Thyroid gland (tissue), 4 donors: ENCODE data around the gene PIGU. TPM values are rescaled to one million over a fixed set of nuclear protein-coding genes. Genes with fewer than 3 reads are reported as not detected.

ENCODE experiments used
- DNase-seq, 2 donors: peaks; one replicate each; pipeline ENCODE4 v3.0.0-alpha.2; 2019
- H3K27ac ChIP-seq, 3 donors: fragments of 200-600 bp; sonication (generic); 1 replicate in 2 of 3; 2 replicates in 1 of 3; pipeline ENCODE4 v1.5.1; 2016 to 2019; ENCODE audit warnings: mild to moderate bottlenecking in 1 of 3, moderate library complexity in 1 of 3
- H3K27me3 ChIP-seq: fragments of 200-600 bp; sonication (generic); one replicate; pipeline ENCODE4 v1.5.1; 2019
- H3K36me3 ChIP-seq, 2 donors: fragments of 200-600 bp; sonication (generic); one replicate each; pipeline ENCODE4 v1.5.1; 2016 to 2019
- H3K4me1 ChIP-seq, 2 donors: fragments of 200-600 bp; sonication (generic); one replicate each; pipeline ENCODE4 v1.5.1; 2017 to 2019
- H3K4me3 ChIP-seq, 3 donors: fragments of 200-600 bp; sonication (generic); replicated peaks in 1 of 3; 1 replicate in 2 of 3; 2 replicates in 1 of 3; pipeline ENCODE4 v1.5.1; 2016; ENCODE audit warnings: mild to moderate bottlenecking in 1 of 3
- H3K9me3 ChIP-seq: fragments of 200-600 bp; sonication (generic); one replicate; pipeline ENCODE4 v1.5.1; 2017
- POLR2A ChIP-seq, 2 donors: fragments of 450-650 bp; IDR thresholded peaks; one replicate each; pipeline ENCODE4 v1.6.1; 2017; ENCODE audit warnings: antibody characterized with exemption in 2 of 2, mild to moderate bottlenecking in 2 of 2, moderate library complexity in 1 of 2
- WGBS, 2 donors: methylation state at CpG; one replicate each; pipeline ENCODE4 v1.1.5; 2017; 5-methylcytosine and 5-hydroxymethylcytosine counted together
- intact Hi-C: fragments of 100-400 bp; cut with DNase I; formaldehyde crosslinking; loops from one replicate; pipeline ENCODE4 v1.15.1; 2023
- total RNA-seq, 4 donors: library from RNA; depleted of rRNA; stranded (reverse); fragments of >200 nt; gene quantifications; one replicate each; pipeline ENCODE4 v1.2.3, GENCODE V29; 2016
- TF ChIP-seq, protein P1 (sequence below), 6 experiments: fragments of 200-600 bp in 3 of 6; fragments of 450-650 bp in 3 of 6; sonication (generic) in 3 of 6; IDR thresholded peaks; one replicate each; pipeline ENCODE4 v1.5.1; 2016 to 2019; ENCODE audit warnings: antibody characterized with exemption in 6 of 6, mild to moderate bottlenecking in 2 of 6, inconsistent platforms in 1 of 6, moderate library complexity in 1 of 6

Gene PIGU
- total RNA-seq, 4 donors from 2014 or later, result 12.1 to 25.8 (median 18.0) TPM

- no peak for DNase-seq
- Histone ChIP-seq H3K4me1 (no peaks in the 10 kb centered on the region), H3K36me3 (peaks cover 56 to 60% of the 10 kb centered on the region in 2 donors), H3K27me3 (no peaks in the 10 kb centered on the region), H3K4me3 (no peak overlapping the region), H3K9me3 (no peaks in the 10 kb centered on the region), H3K27ac (no peak overlapping the region)
- TF ChIP-seq, protein P1, sequence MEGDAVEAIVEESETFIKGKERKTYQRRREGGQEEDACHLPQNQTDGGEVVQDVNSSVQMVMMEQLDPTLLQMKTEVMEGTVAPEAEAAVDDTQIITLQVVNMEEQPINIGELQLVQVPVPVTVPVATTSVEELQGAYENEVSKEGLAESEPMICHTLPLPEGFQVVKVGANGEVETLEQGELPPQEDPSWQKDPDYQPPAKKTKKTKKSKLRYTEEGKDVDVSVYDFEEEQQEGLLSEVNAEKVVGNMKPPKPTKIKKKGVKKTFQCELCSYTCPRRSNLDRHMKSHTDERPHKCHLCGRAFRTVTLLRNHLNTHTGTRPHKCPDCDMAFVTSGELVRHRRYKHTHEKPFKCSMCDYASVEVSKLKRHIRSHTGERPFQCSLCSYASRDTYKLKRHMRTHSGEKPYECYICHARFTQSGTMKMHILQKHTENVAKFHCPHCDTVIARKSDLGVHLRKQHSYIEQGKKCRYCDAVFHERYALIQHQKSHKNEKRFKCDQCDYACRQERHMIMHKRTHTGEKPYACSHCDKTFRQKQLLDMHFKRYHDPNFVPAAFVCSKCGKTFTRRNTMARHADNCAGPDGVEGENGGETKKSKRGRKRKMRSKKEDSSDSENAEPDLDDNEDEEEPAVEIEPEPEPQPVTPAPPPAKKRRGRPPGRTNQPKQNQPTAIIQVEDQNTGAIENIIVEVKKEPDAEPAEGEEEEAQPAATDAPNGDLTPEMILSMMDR (IDR thresholded peaks at IDR 0.05), result no peak
- no peak for TF ChIP-seq POLR2A (IDR thresholded peaks at IDR 0.05)
- 100% methylated on average over 2 of the region's 2 CpGs for WGBS, 2 donors
- intact Hi-C loops, result loop anchor here (10.0 kb wide), 1 partner anchor 221 kb away; no protein-coding TSS in a partner anchor
Observed at GRCh38 chr20:34535857-34536256, 141.0 kb downstream of the PIGU start.

GRCh38 chr20:34535301-34535840, 141.5 kb downstream of the PIGU start:
- no peaks in the 10 kb centered on the region for H3K4me1 ChIP-seq
- H3K27me3 ChIP-seq, result no peaks in the 10 kb centered on the region
- H3K27ac ChIP-seq, result no peak overlapping the region
- 95 to 96% methylated on average over 15 of the region's 15 CpGs for WGBS, 2 donors
- intact Hi-C loops, result loop anchor here (10.0 kb wide), 1 partner anchor 221 kb away; no protein-coding TSS in a partner anchor
- peaks cover 51 to 60% of the 10 kb centered on the region in 2 donors for H3K36me3 ChIP-seq
- H3K4me3 ChIP-seq, result no peak overlapping the region
- no peaks in the 10 kb centered on the region for H3K9me3 ChIP-seq
- DNase-seq, result no peak
- TF ChIP-seq, protein P1 (IDR thresholded peaks at IDR 0.05), result no peak
- TF ChIP-seq POLR2A (IDR thresholded peaks at IDR 0.05), result no peak

DNA sequence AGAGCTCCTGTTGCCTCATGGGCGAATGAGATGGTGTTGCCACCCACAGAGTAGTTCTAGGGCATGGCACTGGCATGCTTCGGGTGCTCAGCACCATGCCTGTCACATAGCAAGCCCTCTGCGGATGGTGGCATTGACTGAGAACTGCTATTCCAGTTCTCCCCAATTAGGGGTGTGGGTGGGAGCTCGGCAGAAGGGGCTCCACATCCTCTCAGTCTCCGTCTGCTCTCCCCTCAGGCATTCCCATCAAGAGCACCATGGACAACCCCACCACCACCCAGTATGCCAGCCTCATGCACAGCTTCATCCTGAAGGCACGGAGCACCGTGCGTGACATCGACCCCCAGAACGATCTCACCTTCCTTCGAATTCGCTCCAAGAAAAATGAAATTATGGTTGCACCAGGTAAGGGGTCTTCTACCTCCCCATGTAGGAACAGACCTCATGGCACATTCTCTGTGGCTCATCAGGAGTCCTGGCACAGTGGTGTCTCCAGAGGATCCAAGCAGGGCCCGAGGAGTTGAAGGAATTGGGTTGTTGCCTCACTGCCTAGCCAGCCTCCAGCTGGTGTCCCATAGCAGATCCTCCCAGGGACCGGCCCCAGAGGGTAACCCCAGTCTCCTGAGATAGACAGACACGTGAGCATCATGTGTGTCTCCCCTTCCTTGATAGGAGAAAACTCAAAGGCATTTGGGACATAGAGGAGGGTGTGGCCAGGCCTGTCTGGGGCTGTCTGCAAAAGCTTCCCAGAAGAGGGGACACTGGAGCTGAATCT, 142.3 kb downstream of the PIGU start:
- intact Hi-C loops, result loop anchor here (10.0 kb wide), 1 partner anchor 220 kb away; no protein-coding TSS in a partner anchor
- peaks cover 48 to 59% of the 10 kb centered on the region in 2 donors for H3K36me3 ChIP-seq
- DNase-seq, result no peak
- H3K27ac ChIP-seq, result no peak overlapping the region
- peaks cover 0 to 6% of the 10 kb centered on the region in 2 donors for H3K4me1 ChIP-seq
- H3K9me3 ChIP-seq, result no peaks in the 10 kb centered on the region
- no peak overlapping the region for H3K4me3 ChIP-seq
- 88 to 91% methylated on average over 13 to 15 of the region's 15 CpGs for WGBS, 2 donors
- TF ChIP-seq POLR2A (IDR thresholded peaks at IDR 0.05), result no peak
- TF ChIP-seq, protein P1 (IDR thresholded peaks at IDR 0.05), result no peak
- H3K27me3 ChIP-seq, result no peaks in the 10 kb centered on the region

DNA sequence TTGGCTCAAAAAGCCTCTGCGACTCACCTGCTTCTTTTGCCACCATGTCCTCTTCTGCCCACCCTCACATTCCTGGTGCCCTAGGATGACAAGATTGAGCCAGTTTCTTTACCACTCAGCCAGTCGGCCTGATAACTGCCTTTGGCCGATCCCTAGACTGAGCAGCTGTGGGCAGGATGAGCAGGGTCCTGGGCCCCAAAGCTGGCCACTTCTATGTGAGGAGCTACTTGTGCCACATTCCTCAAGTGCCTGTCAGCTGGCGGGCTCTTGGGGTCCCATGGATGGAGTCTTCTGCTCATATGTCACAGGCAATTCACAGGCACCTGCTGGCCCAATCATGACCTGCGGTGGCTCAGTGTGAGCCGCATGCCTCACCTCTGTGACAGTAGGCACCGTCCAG, 144.1 kb downstream of the PIGU start:
- H3K36me3 ChIP-seq, result peaks cover 48 to 61% of the 10 kb centered on the region in 2 donors
- intact Hi-C loops, result loop anchor here (10.0 kb wide), 1 partner anchor 218 kb away; no protein-coding TSS in a partner anchor

More for the DNA sequence above, 144.1 kb downstream of the PIGU start:
- no peaks in the 10 kb centered on the region for H3K27me3 ChIP-seq
- no peaks in the 10 kb centered on the region for H3K9me3 ChIP-seq
- H3K4me3 ChIP-seq, result no peak overlapping the region
- DNase-seq, result no peak
- peaks cover 9 to 19% of the 10 kb centered on the region in 2 donors for H3K4me1 ChIP-seq
- H3K27ac ChIP-seq, result no peak overlapping the region
- no peak for TF ChIP-seq POLR2A (IDR thresholded peaks at IDR 0.05)
- TF ChIP-seq, protein P1 (IDR thresholded peaks at IDR 0.05), result no peak
- 91 to 93% methylated on average over 6 to 7 of the region's 7 CpGs for WGBS, 2 donors
